ENCODE results near the gene ZNF81.

- TF ChIP-seq CTCF (conservative IDR thresholded peaks at IDR 0.05) (no peak), ZFX (IDR thresholded peaks at IDR 0.05) (no peak)
Measured at GRCh38 chrX:47936940-47937317, 100.2 kb downstream of the ZNF81 start.

Data from C4-2B (cell line).